Measurements from ENCODE around the gene RAP1A. TPM values are rescaled to one million over a fixed set of nuclear protein-coding genes. Genes with fewer than 3 reads are reported as not detected.

The RAP1A gene
- polyA plus RNA-seq, 3 donors, result 41.2 to 79.1 (median 75.3) TPM

- Histone ChIP-seq H3K79me2 (ENCODE audit: insufficient read depth, low read length) (peaks cover 100% of the 10 kb centered on the region), H3K4me2 (replicated peaks; ENCODE audit: extremely low read depth, low read length, poor library complexity, severe bottlenecking) (no peak overlapping the region), H2AFZ (ENCODE audit: insufficient read depth, low read depth, low read length, poor library complexity, severe bottlenecking) (no peak overlapping the region), H3K36me3 (replicated peaks in 1 of 2; ENCODE audit: control insufficient read depth in 1 of 2, insufficient read depth in 2 of 2, low read length in 2 of 2) (peaks cover 2 to 8% of the 10 kb centered on the region in 2 donors), H3K4me1 (ENCODE audit: control insufficient read depth in 1 of 2, insufficient read depth in 2 of 2, low read length in 2 of 2) (no peaks in the 10 kb centered on the region), H3K27me3 (ENCODE audit: control insufficient read depth in 2 of 2, insufficient read depth in 2 of 2, low read length in 2 of 2) (no peaks in the 10 kb centered on the region), H4K20me1 (ENCODE audit: insufficient read depth, low read length) (peaks cover 100% of the 10 kb centered on the region), H3K4me3 (replicated peaks in 1 of 3; ENCODE audit: low read depth in 2 of 3, low read length in 3 of 3) (no peak overlapping the region), H3K9ac (ENCODE audit: insufficient read depth, low read length, poor library complexity, severe bottlenecking) (no peak overlapping the region), H3K9me3 (replicated peaks in 1 of 2; ENCODE audit: control insufficient read depth in 1 of 2, insufficient read depth in 1 of 2, low read length in 2 of 2) (no peaks in the 10 kb centered on the region), H3K27ac (ENCODE audit: low read depth in 1 of 2, low read length in 2 of 2) (no peak overlapping the region)
- intact Hi-C loops (cut with micrococcal nuclease), result no loop called here
- Mint-ChIP-seq H3K27ac (no peak overlapping the region), H3K4me3 (no peak overlapping the region), H3K36me3 (peaks cover 6 to 9% of the 10 kb centered on the region in 2 donors), H3K9me3 (peaks cover 0 to 6% (median 0%) of the 10 kb centered on the region in 7 donors), H3K4me1 (peaks cover 26% of the 10 kb centered on the region), H3K27me3 (ENCODE audit: low read depth in 3 of 3) (peaks cover 0 to 1% (median 0%) of the 10 kb centered on the region in 3 donors)
- no CpG with 5 or more reads among the region's 2 CpGs for WGBS (ENCODE audit: insufficient coverage)
- DNase-seq, result no peak
- TF ChIP-seq CTCF (IDR thresholded peaks at IDR 0.05), result no peak
These were observed 23.5 kb downstream of the RAP1A start for GRCh38 chr1:111643097-111643496.

GRCh38 chr1:111643696-111644095, 24.1 kb downstream of the RAP1A start:
- Histone ChIP-seq H3K27ac (ENCODE audit: low read depth in 1 of 2, low read length in 2 of 2) (no peak overlapping the region), H3K4me3 (replicated peaks in 1 of 3; ENCODE audit: low read depth in 2 of 3, low read length in 3 of 3) (no peak overlapping the region), H3K4me2 (replicated peaks; ENCODE audit: extremely low read depth, low read length, poor library complexity, severe bottlenecking) (no peak overlapping the region), H3K9ac (ENCODE audit: insufficient read depth, low read length, poor library complexity, severe bottlenecking) (no peak overlapping the region), H2AFZ (ENCODE audit: insufficient read depth, low read depth, low read length, poor library complexity, severe bottlenecking) (no peak overlapping the region), H3K9me3 (replicated peaks in 1 of 2; ENCODE audit: control insufficient read depth in 1 of 2, insufficient read depth in 1 of 2, low read length in 2 of 2) (no peaks in the 10 kb centered on the region), H3K27me3 (ENCODE audit: control insufficient read depth in 2 of 2, insufficient read depth in 2 of 2, low read length in 2 of 2) (no peaks in the 10 kb centered on the region), H3K79me2 (ENCODE audit: insufficient read depth, low read length) (peaks cover 100% of the 10 kb centered on the region), H4K20me1 (ENCODE audit: insufficient read depth, low read length) (peaks cover 100% of the 10 kb centered on the region), H3K4me1 (ENCODE audit: control insufficient read depth in 1 of 2, insufficient read depth in 2 of 2, low read length in 2 of 2) (no peaks in the 10 kb centered on the region), H3K36me3 (replicated peaks in 1 of 2; ENCODE audit: control insufficient read depth in 1 of 2, insufficient read depth in 2 of 2, low read length in 2 of 2) (peaks cover 2 to 14% of the 10 kb centered on the region in 2 donors)
- TF ChIP-seq CTCF (IDR thresholded peaks at IDR 0.05), result no peak
- WGBS (ENCODE audit: insufficient coverage), result no CpG with 5 or more reads among the region's 3 CpGs
- DNase-seq, result no peak
- Mint-ChIP-seq H3K36me3 (peaks cover 10 to 15% of the 10 kb centered on the region in 2 donors), H3K27me3 (ENCODE audit: low read depth in 3 of 3) (peaks cover 0 to 1% (median 0%) of the 10 kb centered on the region in 3 donors), H3K27ac (no peak overlapping the region), H3K4me1 (peaks cover 26% of the 10 kb centered on the region), H3K9me3 (peaks cover 0 to 6% (median 0%) of the 10 kb centered on the region in 7 donors), H3K4me3 (no peak overlapping the region)
- intact Hi-C loops (cut with micrococcal nuclease), result no loop called here

All from CD14-positive monocyte (primary cell).